ENCODE data around the gene DNAJC18. TPM values are rescaled to one million over a fixed set of nuclear protein-coding genes. Genes with fewer than 3 reads are reported as not detected.
A peak's percentile ranks its signal among the peaks of the same experiment; 100 is the strongest.

DNAJC18 gene
- total and polyA plus RNA-seq, 2 experiments from 2014 or later = 10.6 to 14.4 TPM

GRCh38 chr5:139425497-139425896 is 13.8 kb downstream of the DNAJC18 start:
- no peaks in the 10 kb centered on the region for H3K9me3 ChIP-seq (ENCODE audit: low read depth)
- no peaks in the 10 kb centered on the region for H3K79me2 ChIP-seq
- no peak overlapping the region for H2AFZ ChIP-seq
- TF ChIP-seq EZH2phosphoT487 (IDR thresholded peaks at IDR 0.05; ENCODE audit: low read depth, severe bottlenecking, unreplicated experiment) = no peak
- TF ChIP-seq EZH2 (IDR thresholded peaks at IDR 0.05; ENCODE audit: borderline replicate concordance) = no peak
- TF ChIP-seq CTCF (IDR thresholded peaks at IDR 0.05; ENCODE audit: poor library complexity) = no peak
- H3K9me2 ChIP-seq (replicated peaks; ENCODE audit: insufficient read depth) = no peaks in the 10 kb centered on the region
- no peaks in the 10 kb centered on the region for H4K20me1 ChIP-seq (ENCODE audit: insufficient read depth, poor library complexity, severe bottlenecking)
- H3K4me1 ChIP-seq (ENCODE audit: insufficient read depth) = no peaks in the 10 kb centered on the region
- DNase-seq (ENCODE audit: low spot score) = no peak
- 88% methylated on average over 5 of the region's 5 CpGs for WGBS (ENCODE audit: low lambda C conversion rate, missing lambda C conversion rate)
- H3K27me3 ChIP-seq = no peaks in the 10 kb centered on the region
- no peaks in the 10 kb centered on the region for H3K36me3 ChIP-seq (replicated peaks; ENCODE audit: insufficient read depth, low read depth)
- no peak overlapping the region for H3K27ac ChIP-seq
- H3K4me2 ChIP-seq = no peak overlapping the region
- H3K4me3 ChIP-seq = no peak overlapping the region

GRCh38 chr5:139422307-139422893 is 16.9 kb downstream of the DNAJC18 start:
- Histone ChIP-seq H3K4me2 (no peak overlapping the region), H3K36me3 (replicated peaks; ENCODE audit: insufficient read depth, low read depth) (no peaks in the 10 kb centered on the region), H3K9me3 (ENCODE audit: low read depth) (no peaks in the 10 kb centered on the region), H3K4me1 (ENCODE audit: insufficient read depth) (peaks cover 16% of the 10 kb centered on the region), H4K20me1 (ENCODE audit: insufficient read depth, poor library complexity, severe bottlenecking) (no peaks in the 10 kb centered on the region), H3K79me2 (no peaks in the 10 kb centered on the region), H2AFZ (no peak overlapping the region), H3K4me3 (no peak overlapping the region), H3K9me2 (replicated peaks; ENCODE audit: insufficient read depth) (no peaks in the 10 kb centered on the region), H3K27ac (no peak overlapping the region), H3K27me3 (no peaks in the 10 kb centered on the region)
- peak; percentile 73 for DNase-seq (ENCODE audit: low spot score)
- peak; percentile 89 for TF ChIP-seq CTCF (IDR thresholded peaks at IDR 0.05; ENCODE audit: poor library complexity)
- no peak for TF ChIP-seq EZH2phosphoT487 (IDR thresholded peaks at IDR 0.05; ENCODE audit: low read depth, severe bottlenecking, unreplicated experiment)
- WGBS (ENCODE audit: low lambda C conversion rate, missing lambda C conversion rate) = 42% methylated on average over 5 of the region's 5 CpGs

GRCh38 chr5:139419226-139420192 is 19.8 kb downstream of the DNAJC18 start:
- no peaks in the 10 kb centered on the region for H3K36me3 ChIP-seq (replicated peaks; ENCODE audit: insufficient read depth, low read depth)
- 79% methylated on average over 9 of the region's 9 CpGs for WGBS (ENCODE audit: low lambda C conversion rate, missing lambda C conversion rate)
- H4K20me1 ChIP-seq (ENCODE audit: insufficient read depth, poor library complexity, severe bottlenecking) = no peaks in the 10 kb centered on the region
- H3K27me3 ChIP-seq = no peaks in the 10 kb centered on the region
- H2AFZ ChIP-seq = no peak overlapping the region
- no peaks in the 10 kb centered on the region for H3K9me3 ChIP-seq (ENCODE audit: low read depth)
- peak overlapping the region; percentile 6 for H3K4me2 ChIP-seq
- peak overlapping the region; percentile 64 for H3K27ac ChIP-seq
- TF ChIP-seq CTCF (IDR thresholded peaks at IDR 0.05; ENCODE audit: poor library complexity) (peak; percentile 22), EZH2 (IDR thresholded peaks at IDR 0.05; ENCODE audit: borderline replicate concordance) (no peak)
- no peaks in the 10 kb centered on the region for H3K9me2 ChIP-seq (replicated peaks; ENCODE audit: insufficient read depth)
- H3K4me1 ChIP-seq (ENCODE audit: insufficient read depth) = peaks cover 21% of the 10 kb centered on the region
- no peaks in the 10 kb centered on the region for H3K79me2 ChIP-seq
- peak; percentile 43 for DNase-seq (ENCODE audit: low spot score)
- H3K4me3 ChIP-seq = no peak overlapping the region

Measured in hepatocyte (in vitro differentiated cells).